Left colon (tissue), 2 donors: ENCODE results near the gene PPP1R14D. TPM values are rescaled to one million over a fixed set of nuclear protein-coding genes. Genes with fewer than 3 reads are reported as not detected.

ENCODE experiments used
- ATAC-seq: fragments of 200-7000 bp; cut with Tn5 transposase; one replicate; pipeline ENCODE4 v1.9.1; 2020; ENCODE audit warnings: mild to moderate bottlenecking, moderate library complexity
- DNase-seq, 2 donors: peaks; one replicate each; pipeline ENCODE4 v3.0.0-alpha.2; 2020
- intact Hi-C, 2 donors: fragments of 100-400 bp; cut with DNase I in 1 of 2; cut with micrococcal nuclease in 1 of 2; formaldehyde crosslinking; loops; one replicate each; pipeline versions ENCODE4 v1.11.2 to v1.14.0; 2022; cut with DNase I, micrococcal nuclease
- total RNA-seq, 2 donors: library from RNA; stranded (reverse); fragmentation: NEBNext Ultra II Directional; extraction: Animal tissue kit (Norgen Biotek cat#: 25700); gene quantifications; one replicate each; pipeline ENCODE4 v1.2.1, GENCODE V29; 2021
- donor health status: DM: no; HTN: no; CAD: no.
- donor health status: DM: yes; HTN: yes; CAD: no.

PPP1R14D gene
- total RNA-seq, 2 donors from 2014 or later = 153 to 171 TPM

DNA sequence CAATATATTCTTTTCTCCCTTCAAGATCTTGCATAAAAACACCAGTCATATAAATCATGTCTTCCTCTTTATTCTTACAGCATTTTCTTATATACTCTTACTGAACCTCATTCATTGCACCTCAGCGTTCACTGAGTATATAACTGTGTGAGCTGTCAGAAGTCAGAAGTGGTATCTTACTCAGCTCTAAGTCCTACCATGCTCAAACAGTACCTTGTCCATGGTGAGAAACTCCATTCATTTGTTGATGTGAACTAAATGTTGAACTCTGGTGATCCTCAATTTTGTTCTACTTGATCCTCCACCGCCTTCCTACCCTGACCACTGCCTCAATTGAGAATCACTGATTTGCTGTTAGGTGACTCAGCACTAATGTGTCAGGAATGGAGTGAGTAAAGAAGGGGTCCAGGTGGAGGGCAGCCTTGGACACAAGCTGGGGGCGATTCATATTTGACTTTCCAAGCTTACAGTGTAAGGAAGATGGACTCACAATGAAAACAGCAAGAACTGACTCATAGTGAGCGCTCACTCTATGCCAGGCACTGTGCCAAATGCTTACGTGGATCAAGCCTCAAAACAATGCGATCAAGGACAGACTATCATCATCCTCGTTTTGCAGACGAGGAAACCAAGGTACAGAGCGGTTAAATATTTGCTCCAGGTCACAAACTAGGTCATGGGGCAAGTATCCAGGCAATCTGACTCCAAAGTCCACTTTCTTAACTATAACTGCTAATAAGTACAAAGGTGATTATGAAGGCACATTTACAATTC is 35.1 kb downstream of the PPP1R14D start:
- DNase-seq = peak; percentile 82 to 87
- peak; percentile 88 for ATAC-seq
- intact Hi-C loops = no loop called here

GRCh38 chr15:40792394-40792793 is 36.1 kb downstream of the PPP1R14D start:
- DNase-seq (no peak), ATAC-seq (peak; percentile 20)
- intact Hi-C loops = no loop called here

DNA sequence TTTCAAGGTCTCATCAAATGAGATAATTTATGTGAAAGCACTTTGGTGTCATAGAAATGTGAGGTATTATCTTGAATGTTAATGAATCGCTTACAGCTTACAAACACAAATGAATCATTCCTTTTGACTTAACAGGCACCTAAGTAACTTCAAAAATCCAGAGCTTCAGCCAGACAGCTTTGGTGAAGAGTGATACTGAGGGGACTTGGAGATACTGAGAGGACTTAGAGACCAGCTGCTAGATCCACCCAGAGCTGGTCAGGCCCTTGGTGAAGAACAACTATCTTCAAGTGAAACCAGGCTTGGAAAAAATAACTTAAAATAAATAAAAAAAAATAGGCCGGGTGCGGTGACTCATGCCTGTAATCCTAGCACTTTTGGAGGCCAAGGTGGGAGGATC is 37.8 kb downstream of the PPP1R14D start:
- ATAC-seq (no peak), DNase-seq (no peak)
- intact Hi-C loops = no loop called here

DNA sequence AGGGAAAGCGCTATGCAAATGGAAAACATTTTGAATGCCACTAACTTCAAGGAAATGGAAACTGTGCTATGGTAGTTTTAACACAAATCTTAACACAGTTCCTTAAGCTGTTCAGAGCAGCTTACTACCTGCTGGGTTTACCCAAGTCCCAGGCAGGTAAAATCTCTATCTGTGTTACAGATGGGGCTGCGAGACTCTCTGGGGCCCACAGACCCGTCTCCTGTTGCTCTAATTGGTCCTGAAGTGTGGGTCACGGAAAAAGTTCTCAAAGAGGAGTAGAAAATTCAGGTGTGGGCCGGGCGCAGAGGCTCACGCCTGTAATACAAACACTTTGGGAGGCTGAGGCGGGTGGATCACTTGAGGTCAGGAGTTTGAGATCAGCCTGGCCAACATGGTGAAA is 38.5 kb downstream of the PPP1R14D start:
- no peak for ATAC-seq
- DNase-seq = no peak
- intact Hi-C loops = no loop called here

DNA sequence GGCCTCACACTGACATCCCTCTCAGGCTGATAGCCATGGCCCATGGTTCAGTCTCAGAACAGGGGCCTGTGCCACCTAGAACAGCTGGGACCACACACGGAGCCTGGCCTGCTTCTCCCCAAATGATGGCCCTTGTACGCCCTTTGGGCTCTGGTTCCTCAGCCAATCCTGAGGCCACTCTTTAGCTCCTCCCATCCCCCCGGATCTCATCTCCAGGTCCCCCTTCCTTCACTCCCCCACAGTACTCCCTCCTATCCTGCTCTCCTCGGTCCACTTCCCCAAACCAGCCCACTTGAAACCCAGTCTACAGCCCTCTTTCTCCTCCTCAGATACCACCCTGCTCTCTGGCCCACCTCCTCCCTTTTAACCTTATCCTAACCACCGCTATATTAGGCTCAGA is 39.4 kb downstream of the PPP1R14D start:
- intact Hi-C loops = no loop called here
- no peak for ATAC-seq
- no peak for DNase-seq

GRCh38 chr15:40787991-40788390 is 40.5 kb downstream of the PPP1R14D start:
- intact Hi-C loops = no loop called here
- peak in 1 of 2 donors; percentile 29 for DNase-seq
- peak; percentile 30 for ATAC-seq

GRCh38 chr15:40787344-40787841 is 41.1 kb downstream of the PPP1R14D start:
- intact Hi-C loops = no loop called here

DNA sequence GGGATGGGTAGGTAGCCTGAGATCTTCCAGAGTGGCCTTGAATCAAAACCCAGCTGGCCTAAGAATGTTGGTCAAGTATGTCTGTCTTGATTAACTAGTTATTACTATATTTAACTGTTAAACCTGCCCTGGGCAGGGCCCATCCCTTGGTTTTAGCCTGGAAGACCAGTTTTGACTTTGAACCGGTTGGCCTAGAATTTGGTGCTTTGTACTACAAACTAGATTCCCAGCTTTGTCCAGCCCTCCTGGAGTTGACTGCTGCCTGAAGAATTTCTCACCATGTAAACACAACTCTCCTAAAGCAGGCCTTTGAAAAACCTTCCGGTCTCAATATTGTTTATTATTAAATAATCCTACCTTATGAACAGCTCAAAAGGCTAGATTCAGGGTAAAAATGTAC is 42.7 kb downstream of the PPP1R14D start:
- intact Hi-C loops = no loop called here
- no peak for ATAC-seq
- no peak for DNase-seq

More at GRCh38 chr15:40787344-40787841, 41.1 kb downstream of the PPP1R14D start:
- ATAC-seq (peak; percentile 78), DNase-seq (peak; percentile 72 to 77)

DNA sequence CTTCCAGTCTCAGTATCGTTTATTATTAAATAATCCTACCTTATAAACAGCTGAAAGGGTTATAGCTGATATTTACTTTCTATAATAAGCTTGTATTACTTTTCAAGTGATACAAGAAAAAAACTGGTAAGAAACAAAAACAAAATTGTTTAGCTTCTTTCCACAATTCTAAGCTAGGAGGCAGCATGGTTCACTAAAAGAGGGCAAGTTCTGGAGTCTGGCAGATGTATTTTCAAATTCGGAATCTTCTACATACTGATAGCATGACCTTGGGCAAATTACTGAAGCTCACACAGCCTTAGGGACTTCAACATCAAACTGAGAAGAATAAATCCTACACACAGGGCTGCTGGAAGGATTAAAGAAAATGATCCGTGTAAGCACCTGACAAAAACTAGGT is 43.3 kb downstream of the PPP1R14D start:
- DNase-seq = no peak
- ATAC-seq = no peak
- intact Hi-C loops = no loop called here

- intact Hi-C loops = no loop called here
- peak; percentile 83 for ATAC-seq
- peak; percentile 74 to 89 for DNase-seq
These were observed 45.8 kb downstream of the PPP1R14D start for GRCh38 chr15:40782609-40783227.

- ATAC-seq = peak; percentile 48
- no peak for DNase-seq
- intact Hi-C loops = no loop called here
These were observed 51.9 kb downstream of the PPP1R14D start for GRCh38 chr15:40776537-40777141.

- intact Hi-C loops = no loop called here
- ATAC-seq (no peak), DNase-seq (no peak)
These were observed 52.6 kb downstream of the PPP1R14D start for GRCh38 chr15:40775740-40776536.

GRCh38 chr15:40775007-40775406 is 53.5 kb downstream of the PPP1R14D start:
- intact Hi-C loops = no loop called here
- no peak for ATAC-seq
- DNase-seq = no peak

GRCh38 chr15:40773902-40774301 is 54.6 kb downstream of the PPP1R14D start:
- ATAC-seq (no peak), DNase-seq (no peak)
- intact Hi-C loops = no loop called here

GRCh38 chr15:40773496-40773895 is 55.0 kb downstream of the PPP1R14D start:
- intact Hi-C loops = no loop called here
- no peak for DNase-seq
- no peak for ATAC-seq

DNA sequence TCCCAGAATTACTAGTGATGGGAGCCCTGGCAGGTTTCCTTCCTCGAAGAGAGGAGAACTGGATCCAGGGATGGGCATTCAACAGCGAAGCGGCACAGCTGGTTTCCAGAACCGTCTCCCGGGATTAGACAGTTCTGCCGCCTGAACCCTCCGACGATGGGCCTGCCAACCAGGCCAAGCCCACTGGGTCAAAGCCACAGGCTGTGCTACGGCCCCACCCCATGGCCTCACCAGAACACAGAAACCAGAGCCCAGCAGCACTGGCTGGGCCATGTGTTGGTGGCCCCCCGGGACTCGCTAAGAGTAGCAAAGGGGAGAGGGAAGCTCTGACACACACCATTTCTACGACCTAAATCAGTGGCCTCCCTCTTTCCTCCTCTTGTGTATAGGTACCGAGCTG is 56.5 kb downstream of the PPP1R14D start:
- intact Hi-C loops = no loop called here
- ATAC-seq (no peak), DNase-seq (no peak)

GRCh38 chr15:40771242-40771641 is 57.3 kb downstream of the PPP1R14D start:
- no peak for DNase-seq
- ATAC-seq = no peak
- intact Hi-C loops = no loop called here

- ATAC-seq (peak; percentile 52), DNase-seq (peak; percentile 53 to 62)
- intact Hi-C loops = no loop called here
These were observed 58.3 kb downstream of the PPP1R14D start for GRCh38 chr15:40770147-40770721.
